Hepatic stellate cell (primary cell): ENCODE data around the gene H1-8.

Experiments used
- DNase-seq: peaks from one replicate; pipeline ENCODE4 v3.0.0; 2011; ENCODE audit warnings: low spot score

Gene H1-8

DNA sequence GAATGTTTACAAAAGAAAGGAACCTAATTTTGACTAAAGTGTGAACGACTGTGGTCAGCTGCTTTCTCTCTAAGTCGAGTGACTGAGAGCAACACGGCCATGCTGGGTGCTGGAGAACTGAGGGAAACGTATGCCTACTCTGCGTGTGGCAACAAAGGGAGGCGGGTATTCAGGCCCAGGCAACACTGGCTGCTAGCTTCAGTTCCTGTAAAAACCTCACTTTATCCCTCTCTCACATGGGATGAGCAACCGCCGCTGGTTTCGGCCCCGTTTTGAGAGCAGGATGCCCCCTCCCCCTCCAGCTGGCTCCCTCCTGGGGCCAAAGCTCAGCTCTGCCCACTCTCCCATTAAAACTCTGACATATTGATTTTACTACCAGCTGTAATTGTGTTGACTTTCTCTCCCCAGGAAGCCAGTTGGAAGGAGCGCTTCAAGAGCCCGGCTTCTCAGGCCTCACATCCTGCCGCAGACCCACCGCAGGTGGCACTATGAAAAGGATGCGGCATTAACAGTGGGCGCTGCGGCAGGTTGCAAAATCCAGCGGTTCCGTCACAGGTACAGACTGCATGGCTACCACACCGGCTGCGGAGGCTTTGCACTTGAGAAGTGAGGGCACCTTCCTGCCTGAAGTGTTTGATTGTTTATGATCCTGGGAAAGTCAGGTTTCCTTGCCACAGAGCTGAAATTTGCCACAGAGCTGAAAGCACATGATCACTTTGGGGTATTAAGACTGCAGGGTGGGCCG is 50.8 kb downstream of the H1-8 start:
- DNase-seq, result no peak

DNA sequence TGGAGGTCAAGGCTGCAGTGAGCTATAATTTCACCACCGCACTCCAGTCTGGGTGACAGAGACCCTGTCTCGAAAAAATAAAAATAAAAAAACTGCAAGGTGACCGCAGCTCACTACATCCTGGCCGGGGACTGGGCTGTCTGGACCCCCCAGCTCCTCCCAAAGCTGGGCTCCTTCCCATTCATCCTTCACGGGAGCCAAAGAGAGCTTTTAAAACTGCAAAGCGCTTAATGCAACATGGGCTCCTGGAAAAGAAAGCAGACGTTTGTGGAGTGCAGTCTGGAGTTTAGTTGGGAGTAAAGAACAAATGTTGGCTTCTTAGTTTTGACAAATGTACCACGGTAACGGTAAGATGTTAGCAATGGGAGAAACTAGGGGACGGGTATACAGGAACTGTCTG is 51.4 kb downstream of the H1-8 start:
- no peak for DNase-seq

DNA sequence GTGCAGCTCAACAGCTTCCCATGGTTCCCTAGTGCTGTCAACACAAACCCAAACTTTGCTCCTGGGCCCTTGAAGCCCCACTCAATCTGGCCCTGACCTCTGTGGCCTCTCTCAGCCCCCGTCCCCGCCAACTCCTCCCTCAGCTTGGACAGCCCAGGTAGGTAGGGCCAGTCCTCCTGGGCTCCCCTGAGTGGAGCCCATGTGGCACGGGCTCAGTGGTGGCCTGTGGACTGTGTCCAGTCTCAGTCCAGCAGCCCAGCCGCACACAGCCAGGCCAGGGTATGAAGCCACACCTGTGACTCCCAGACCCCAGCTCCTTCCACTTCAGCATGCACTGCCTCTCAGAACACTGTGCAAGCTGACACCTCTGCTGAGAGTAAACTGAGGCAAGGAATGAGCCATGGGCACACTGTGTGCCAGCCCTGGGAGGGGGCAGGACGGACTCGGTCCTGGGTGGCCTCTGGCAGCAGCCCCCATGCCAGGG is 52.0 kb downstream of the H1-8 start:
- no peak for DNase-seq

DNA sequence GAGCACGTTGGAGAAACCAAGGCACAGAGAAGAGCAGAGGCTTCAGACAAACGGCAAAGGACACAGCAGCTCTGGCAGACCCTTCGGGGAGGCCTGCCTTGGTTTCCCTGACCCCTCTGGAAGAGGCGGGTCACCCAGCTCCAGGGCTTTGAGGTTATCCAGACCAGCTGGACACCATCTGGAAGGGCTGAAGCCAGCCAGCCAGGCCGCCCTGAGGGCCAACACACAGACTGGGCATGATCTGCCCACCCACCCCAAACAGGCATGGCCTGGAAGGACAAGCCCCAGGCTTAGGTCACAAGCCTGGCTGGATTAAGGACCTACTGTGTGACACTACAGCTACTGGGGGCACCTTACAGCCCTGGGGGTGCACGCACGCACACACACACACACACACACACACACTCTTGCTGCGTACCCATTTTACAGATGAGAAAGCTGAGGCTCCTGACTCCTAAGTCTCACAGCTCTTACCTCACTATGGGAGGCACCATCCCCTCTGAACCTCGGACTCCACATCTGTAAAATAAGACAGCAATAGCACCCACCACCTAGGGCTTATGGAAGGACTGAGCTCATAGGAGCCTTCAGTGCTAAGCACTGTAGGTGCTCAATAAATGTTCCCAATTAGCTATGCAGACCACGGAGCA is 52.7 kb downstream of the H1-8 start:
- DNase-seq, result no peak

DNA sequence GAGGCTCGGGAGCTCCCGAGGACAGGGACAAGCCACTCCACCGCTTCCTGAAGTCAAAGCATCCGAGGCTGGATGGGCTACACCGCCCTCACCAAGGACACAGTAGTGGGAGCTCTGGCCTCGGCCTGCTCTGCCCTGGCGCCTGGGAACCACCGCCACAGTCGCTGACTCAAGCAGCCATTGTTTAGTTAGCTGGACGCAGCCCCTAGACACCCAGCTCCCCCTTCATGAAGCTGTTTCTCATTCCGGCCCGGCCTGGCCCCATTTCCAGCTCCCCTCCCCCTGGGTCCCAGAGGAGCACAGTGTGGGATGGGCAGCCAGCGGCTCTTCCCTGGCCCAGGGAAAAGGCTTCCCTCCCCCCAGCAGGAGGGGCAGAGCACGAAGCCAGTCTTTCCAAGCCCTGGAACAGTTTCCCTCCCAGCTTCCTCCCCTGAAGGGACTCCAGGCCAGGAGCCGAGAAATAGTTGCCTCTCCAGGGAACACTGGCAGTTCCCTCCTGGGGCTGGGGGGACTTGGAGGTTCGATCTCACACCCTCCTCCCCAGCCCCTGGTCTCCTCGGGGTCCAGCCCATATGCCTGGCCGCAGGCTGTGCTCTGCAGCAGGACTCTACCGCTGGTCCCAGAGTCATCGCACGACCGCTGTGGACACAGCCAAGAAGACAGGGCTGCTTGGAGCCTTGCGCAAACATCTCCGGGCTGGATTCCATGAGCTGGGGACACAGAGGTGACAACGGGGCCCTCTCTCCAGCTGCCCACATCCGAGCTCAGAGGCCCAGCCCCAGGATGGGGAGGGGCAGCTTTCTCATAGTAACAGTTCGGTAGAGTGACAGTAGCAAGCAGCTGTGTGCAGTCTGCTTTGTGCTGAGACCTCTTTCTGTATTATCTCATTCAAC is 53.5 kb downstream of the H1-8 start:
- DNase-seq, result peak; percentile 99

DNA sequence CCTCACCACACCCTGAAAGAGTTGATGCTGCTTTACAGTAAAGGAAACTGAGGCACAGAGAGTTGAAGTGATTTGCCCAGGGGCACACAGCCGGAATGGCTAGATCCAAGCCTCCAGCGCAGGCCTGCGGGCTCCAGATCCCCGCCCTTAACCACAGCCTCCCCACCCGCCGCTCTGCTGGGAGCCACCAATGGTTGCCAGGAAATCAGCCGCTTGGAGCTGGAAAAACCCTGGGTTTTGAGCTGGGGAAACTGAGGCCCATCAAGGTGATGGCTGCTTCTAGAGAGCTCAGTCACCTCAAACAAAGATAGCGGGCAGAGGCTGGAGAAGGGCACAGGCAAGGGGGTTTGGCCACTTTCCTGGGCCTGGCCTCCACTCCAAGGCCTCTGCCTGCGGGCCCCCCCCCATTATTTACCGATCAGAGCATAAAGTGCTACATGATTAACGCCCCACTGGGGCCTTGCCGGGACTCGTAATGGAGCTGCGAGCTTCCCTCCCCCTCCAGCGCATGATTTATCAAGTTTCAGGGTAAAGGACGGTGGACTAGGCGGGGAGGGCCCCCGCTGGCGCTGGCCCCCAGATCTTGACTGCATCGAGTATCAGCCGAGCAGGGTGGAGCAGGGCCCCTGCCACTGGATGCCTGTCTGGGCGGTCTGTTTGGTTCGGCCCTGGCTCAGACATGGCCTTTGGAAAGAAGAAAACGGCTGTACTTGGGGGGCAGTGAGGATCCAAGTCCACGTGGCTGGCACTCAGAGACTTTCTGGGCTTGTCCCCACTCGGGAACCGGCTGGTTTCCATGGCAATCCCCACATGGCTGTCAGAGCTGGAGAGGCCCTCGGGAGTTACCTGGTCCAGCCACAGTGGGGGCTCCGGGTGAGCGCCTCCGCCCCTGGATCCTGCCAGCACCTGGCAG is 54.4 kb downstream of the H1-8 start:
- peak; percentile 78 for DNase-seq

DNA sequence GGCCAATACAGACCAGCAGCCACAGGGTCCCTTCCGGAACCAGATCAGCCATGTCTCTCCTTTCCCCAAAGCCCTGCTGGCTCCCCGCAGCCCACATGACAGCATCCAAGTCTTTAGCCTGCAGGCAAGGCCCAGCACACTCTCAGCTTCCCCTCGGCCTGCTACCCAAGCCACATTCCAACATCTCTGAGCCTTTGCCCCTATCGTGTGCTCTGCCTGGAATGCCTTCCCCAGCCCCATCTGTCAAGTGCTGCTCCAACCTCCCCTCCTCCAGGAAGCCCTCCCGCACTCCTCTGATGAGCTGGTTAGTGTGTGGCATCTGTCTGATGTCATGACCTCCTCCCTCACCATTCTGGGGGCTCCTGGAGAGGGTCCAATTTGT is 55.0 kb downstream of the H1-8 start:
- peak; percentile 68 for DNase-seq

DNA sequence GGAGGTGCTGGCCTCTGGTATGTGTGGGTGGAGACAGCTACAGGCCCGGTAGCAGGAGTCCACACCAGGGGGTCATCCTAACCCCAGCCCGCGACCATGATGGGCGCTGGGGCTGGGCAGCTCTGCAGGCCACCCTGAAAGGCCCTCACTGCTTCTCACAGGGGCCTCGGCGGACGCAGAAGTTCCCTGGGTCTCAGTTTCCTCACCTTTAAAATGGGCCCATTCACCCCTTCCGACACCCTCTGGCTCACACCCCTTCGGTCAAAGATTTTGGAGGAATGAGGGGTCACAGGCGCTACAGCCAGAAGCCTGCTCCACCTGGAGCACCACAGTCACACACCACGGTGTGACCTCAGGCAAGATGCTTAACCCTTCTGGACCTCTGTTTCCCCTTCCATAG is 55.5 kb downstream of the H1-8 start:
- no peak for DNase-seq

DNA sequence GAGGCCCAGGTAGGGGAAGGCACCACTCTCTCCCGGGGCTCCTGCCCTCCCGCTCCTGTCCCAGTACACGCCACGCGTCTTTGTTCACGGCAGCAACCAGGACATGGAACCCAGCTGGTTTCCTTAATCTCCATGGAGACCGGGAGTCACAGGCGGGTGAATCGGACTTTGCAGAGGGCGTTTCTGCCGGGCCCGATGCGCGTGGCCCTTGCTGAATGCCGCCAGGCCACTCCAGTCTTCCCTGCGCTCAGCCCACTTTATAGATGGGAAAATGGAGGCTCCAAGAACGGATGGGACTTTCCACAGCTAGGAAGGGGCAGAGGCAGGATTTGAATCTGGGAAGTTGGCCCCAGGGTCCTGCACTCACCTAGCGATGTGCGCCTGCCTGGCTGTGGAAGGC is 56.1 kb downstream of the H1-8 start:
- DNase-seq, result peak; percentile 65

DNA sequence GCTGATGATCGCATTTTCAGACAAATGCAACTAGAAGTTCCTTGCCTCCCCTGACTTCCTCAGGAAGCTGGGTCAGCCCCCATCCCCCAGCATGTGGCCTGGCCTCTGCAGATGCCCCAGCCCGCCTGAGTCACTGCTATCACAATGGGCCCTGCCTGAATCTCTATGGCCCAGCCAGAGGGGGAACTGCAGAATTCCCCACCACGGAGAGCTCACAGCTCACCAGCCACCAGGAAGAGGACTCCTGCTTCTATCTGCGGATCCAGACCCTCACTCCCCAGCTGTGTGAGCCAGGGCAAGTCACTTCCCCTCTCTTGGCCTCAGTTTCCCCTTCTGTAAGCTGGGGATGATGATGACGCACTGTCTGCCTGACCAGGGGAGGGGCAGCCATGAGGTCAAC is 56.6 kb downstream of the H1-8 start:
- peak; percentile 93 for DNase-seq

DNA sequence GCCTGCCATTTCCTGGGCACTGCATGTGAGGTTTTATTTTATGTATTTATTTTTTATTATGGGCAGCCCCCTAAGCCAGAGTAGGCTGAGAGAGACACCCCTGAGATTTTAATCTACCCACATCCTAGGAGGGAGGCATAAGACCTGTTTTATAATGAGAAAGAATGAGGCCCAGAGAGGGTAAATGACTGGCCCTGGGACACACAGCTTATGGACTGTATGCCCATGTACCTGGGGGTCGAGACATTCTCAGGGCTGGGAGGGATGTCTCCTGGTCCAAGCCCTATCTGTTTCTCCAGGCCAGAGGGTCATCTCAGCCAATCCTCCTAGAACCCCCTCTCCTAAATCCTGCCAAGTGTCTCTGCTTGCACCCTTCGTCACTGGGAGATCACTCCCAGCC is 57.4 kb downstream of the H1-8 start:
- DNase-seq, result no peak
